K562 (cell line): ENCODE results near the gene SYT7. TPM values are rescaled to one million over a fixed set of nuclear protein-coding genes. Genes with fewer than 3 reads are reported as not detected.

Experiments used
- ATAC-seq: fragments of 200-7000 bp; cut with Tn5 transposase; 3 replicates; pipeline ENCODE4 v1.9.1; 2020; ENCODE audit warnings: moderate library complexity
- BruUV-seq: library from RNA; stranded (reverse); fragments of 400-500 nt; replicated peaks from 2 replicates; lab custom pipeline; 2021; lab: Mats Ljungman, UMichigan
- CTCF ChIA-PET: fragments of 300-600 bp; formaldehyde crosslinking; extraction: SDS; loops from one replicate; lab custom pipeline; 2021; ENCODE audit warnings: low intra/inter-chr PET ratio; lab: Yijun Ruan, JAX
- POLR2A ChIA-PET: fragments of 300-600, 350-650 bp; sonication (Branson Sonifier 250); formaldehyde crosslinking; extraction: SDS; loops from one replicate; lab custom pipeline; 2021; ENCODE audit warnings: antibody characterized with exemption, inconsistent platforms; lab: Yijun Ruan, JAX
- DNase-seq, 4 experiments: peaks; one replicate each; pipeline versions ENCODE4 v3.0.0 to v3.0.0-alpha.2; 2011 to 2018; ENCODE audit warnings: low spot score in 3 of 4, mixed read lengths in 3 of 4; ENCODE audit errors: extremely low read depth in 1 of 4
- FAIRE-seq: peaks from 2 replicates; lab custom pipeline; 2011; peaks lifted over from hg19 to GRCh38; lab: Jason Lieb, UNC
- H2AFZ ChIP-seq: 2 replicates; pipeline ENCODE4 v1.6.0; 2011; ENCODE audit warnings: low read depth, low read length, control low read depth, inconsistent platforms
- H3K27ac ChIP-seq: fragments of 200-600 bp; 3 replicates; pipeline ENCODE4 v1.8.0; 2011; ENCODE audit warnings: low read depth, mild to moderate bottlenecking, control low read depth, inconsistent platforms, low read length, moderate library complexity, mixed read lengths; ENCODE audit errors: extremely low read depth
- H3K27me3 ChIP-seq, 2 experiments: fragments of 300-600 bp in 1 of 2; 2 replicates in 1 of 2; 3 replicates in 1 of 2; pipeline versions ENCODE4 v1.6.0 to v1.8.0; 2011; ENCODE audit warnings: inconsistent platforms in 2 of 2, low read length in 2 of 2, mild to moderate bottlenecking in 1 of 2, mixed read lengths in 1 of 2, moderate library complexity in 1 of 2; ENCODE audit not compliant: control insufficient read depth in 2 of 2, insufficient read depth in 2 of 2
- H3K36me3 ChIP-seq: fragments of 300-600 bp; 3 replicates; pipeline ENCODE4 v1.8.0; 2011; ENCODE audit warnings: mild to moderate bottlenecking, low read length, inconsistent platforms; ENCODE audit not compliant: control insufficient read depth, insufficient read depth
- H3K4me1 ChIP-seq, 2 experiments: fragments of 200-600 bp in 1 of 2; replicated peaks in 1 of 2; 2 replicates in 1 of 2; 3 replicates in 1 of 2; pipeline versions ENCODE4 v1.5.1 to v1.8.0; 2011; ENCODE audit warnings: inconsistent platforms in 2 of 2, low read length in 2 of 2, mild to moderate bottlenecking in 1 of 2, mixed read lengths in 1 of 2, moderate library complexity in 1 of 2; ENCODE audit not compliant: control insufficient read depth in 2 of 2, insufficient read depth in 2 of 2
- H3K4me2 ChIP-seq: 2 replicates; pipeline ENCODE4 v1.6.1; 2011; ENCODE audit warnings: low read length, control low read depth, inconsistent platforms, mixed read lengths; ENCODE audit not compliant: insufficient read depth
- H3K4me3 ChIP-seq: fragments of 200-600 bp; sonication (generic), shearing (Covaris generic); 2 replicates; pipeline ENCODE4 v1.5.1; 2016; ENCODE audit warnings: control low read depth, inconsistent platforms
- H3K79me2 ChIP-seq: fragments of 200-600 bp; 3 replicates; pipeline ENCODE4 v1.8.0; 2011; ENCODE audit warnings: low read length, inconsistent platforms; ENCODE audit not compliant: control insufficient read depth, insufficient read depth
- H3K9ac ChIP-seq, 2 experiments: 2 replicates each; pipeline versions ENCODE4 v1.6.0 to v1.6.1; 2011; ENCODE audit warnings: low read depth in 2 of 2, low read length in 2 of 2, control low read depth in 1 of 2, inconsistent platforms in 1 of 2, mild to moderate bottlenecking in 1 of 2, mixed read lengths in 1 of 2; ENCODE audit not compliant: insufficient read depth in 1 of 2
- H3K9me1 ChIP-seq: one replicate; pipeline ENCODE4 v1.6.0; 2011; ENCODE audit warnings: inconsistent platforms, mild to moderate bottlenecking, low read length, moderate library complexity; ENCODE audit not compliant: control insufficient read depth, insufficient read depth
- H3K9me3 ChIP-seq: replicated peaks from 2 replicates; pipeline ENCODE4 v1.5.1; 2011; ENCODE audit warnings: low read depth, low read length, inconsistent platforms; ENCODE audit not compliant: control insufficient read depth, insufficient read depth
- H4K20me1 ChIP-seq: replicated peaks from 2 replicates; pipeline ENCODE4 v1.6.1; 2011; ENCODE audit warnings: low read length, inconsistent platforms, mixed read lengths; ENCODE audit not compliant: control insufficient read depth, insufficient read depth
- AFF1 ChIP-seq, 2 experiments: fragments of 450-650 bp; IDR thresholded peaks; 2 replicates each; pipeline ENCODE4 v1.6.1; 2018; ENCODE audit warnings: mild to moderate bottlenecking in 2 of 2, low read depth in 1 of 2; ENCODE audit not compliant: partially characterized antibody in 2 of 2
- GTF2A2 ChIP-seq: IDR thresholded peaks from 2 replicates; pipeline ENCODE4 v1.6.1; 2016; ENCODE audit warnings: mild to moderate bottlenecking, missing genetic modification characterization, missing compliant biosample characterization
- MED1 ChIP-seq: sonication (generic); formaldehyde crosslinking; IDR thresholded peaks from 2 replicates; pipeline ENCODE4 v1.8.1; 2023; ENCODE audit warnings: missing genetic modification reagents, borderline replicate concordance
- POLR2H ChIP-seq: IDR thresholded peaks from 2 replicates; pipeline ENCODE4 v1.6.1; 2016; ENCODE audit warnings: missing genetic modification characterization, low read depth, mild to moderate bottlenecking, control low read depth, missing compliant biosample characterization, moderate library complexity
- TSHZ1 ChIP-seq: fragments of 250-450 bp; sonication (Bioruptor Pico); IDR thresholded peaks from 2 replicates; pipeline ENCODE4 v1.4.0; 2020; ENCODE audit warnings: mild to moderate bottlenecking, moderate library complexity
- WGBS: fragments of 100-300 bp; shearing (Covaris generic); methylation state at CpG from one replicate; pipeline ENCODE4 v1.1.6; 2016; ENCODE audit warnings: low coverage, mixed read lengths; ENCODE audit not compliant: insufficient coverage; ENCODE audit errors: missing lambda C conversion rate; 5-methylcytosine and 5-hydroxymethylcytosine counted together
- in situ Hi-C: fragments of 300-500 bp; cut with MboI; formaldehyde crosslinking; loops from 4 replicates; pipeline ENCODE4 v1.15.0; 2018; ENCODE audit warnings: inconsistent platforms, mixed read lengths
- intact Hi-C: fragments of 100-400 bp; cut with micrococcal nuclease; formaldehyde crosslinking; loops from 2 replicates; pipeline ENCODE4 v1.14.2; 2022
- polyA plus RNA-seq, 8 experiments: library from polyadenylated mRNA; depleted of rRNA in 4 of 8; stranded (reverse) in 5 of 8; unstranded in 3 of 8; fragments of >200 nt; fragmentation: Nextera tagmentation in 2 of 8; fragmentation: Illumina TruSeq in 1 of 8; extraction: Ambion mirVana in 2 of 8; extraction: Trizol in 1 of 8; gene quantifications; 2 replicates each; pipeline versions ENCODE4 v1.2.1 to v1.2.3, GENCODE V29; 2011 to 2014; ENCODE audit warnings: inconsistent platforms in 1 of 8, missing spikeins in 1 of 8
- total RNA-seq, 7 experiments: library from RNA; depleted of rRNA in 6 of 7; stranded (reverse); fragments of >200 nt in 6 of 7; fragmentation: Illumina TruSeq in 2 of 7; extraction: Trizol in 2 of 7; gene quantifications; 2 replicates each; pipeline versions ENCODE4 v1.2.1 to v1.2.3, GENCODE V29; 2011 to 2021; ENCODE audit warnings: low replicate concordance in 1 of 7

SYT7 gene
- total and polyA plus RNA-seq, 9 of the 15 experiments (the other 6 are each of a cell fraction or from before 2014, with no cell fraction given), result 0.01 to 0.51 (median 0.16) TPM; not detected in 1

DNA sequence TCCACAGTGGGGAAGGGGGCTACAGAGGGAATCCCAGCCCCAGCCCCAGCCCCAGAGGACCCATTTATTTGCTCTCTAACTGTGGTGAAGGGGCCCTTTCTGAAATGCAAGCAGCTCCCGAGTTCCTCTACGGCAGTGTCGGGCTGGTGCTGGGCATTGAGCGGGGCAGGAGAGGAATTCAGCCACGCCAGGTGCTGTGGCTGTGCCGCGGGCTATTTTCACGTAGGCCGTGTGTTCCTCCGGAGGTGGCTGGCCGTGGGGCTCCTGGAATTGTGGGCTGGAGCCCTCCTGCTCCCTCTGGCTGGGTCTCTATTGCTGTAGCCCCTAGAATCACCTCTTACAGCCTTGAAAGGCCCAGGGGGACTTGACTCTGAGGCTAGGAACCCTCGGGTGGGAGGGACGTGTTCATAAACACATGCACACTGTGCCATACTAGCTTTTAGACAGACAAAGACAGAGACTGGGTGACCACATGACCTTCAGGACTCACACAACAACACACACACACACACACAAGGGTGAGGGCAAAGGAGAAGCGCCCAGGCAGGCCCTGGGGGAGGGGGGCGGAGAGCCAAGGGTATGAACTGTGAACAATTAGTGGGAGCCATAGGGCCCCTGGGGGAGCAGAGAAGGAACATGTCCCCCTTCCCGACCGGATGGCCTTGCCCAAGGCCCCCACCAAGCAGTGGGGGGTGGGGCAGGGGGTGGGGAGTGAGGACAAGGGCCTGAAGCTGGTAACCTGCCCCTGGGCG, 48.4 kb upstream of the SYT7 start (continued):
- no peak for TF ChIP-seq AFF1 (IDR thresholded peaks at IDR 0.05; ENCODE audit: low read depth in 1 of 2, partially characterized antibody in 2 of 2)

DNA sequence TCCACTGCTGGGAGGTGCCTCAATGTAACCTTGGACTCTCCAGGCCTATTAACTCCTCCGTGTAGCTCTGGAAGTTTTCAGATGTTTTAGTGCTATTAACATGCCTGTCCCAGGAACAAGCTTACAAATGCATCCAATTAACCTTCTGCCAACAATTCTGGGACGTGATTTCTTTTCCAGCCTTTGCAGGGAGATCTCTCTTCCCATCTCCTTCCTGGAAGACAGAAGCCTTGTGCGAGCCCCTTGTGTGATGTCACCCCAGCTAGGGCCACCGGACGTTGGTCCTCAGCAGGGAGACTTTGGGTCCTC, 47.7 kb upstream of the SYT7 start:
- POLR2A ChIA-PET, result interaction anchor here (1.4 kb wide), 1 partner anchor 20 kb away, joined by 5 read pairs; no protein-coding TSS in a partner anchor
- BruUV-seq, result no TSS peak
- Histone ChIP-seq H2AFZ (no peak overlapping the region), H3K27me3 (peaks cover 19 to 59% of the 10 kb centered on the region in 2 experiments), H3K79me2 (no peaks in the 10 kb centered on the region), H3K4me3 (no peak overlapping the region), H3K9me1 (no peaks in the 10 kb centered on the region), H3K4me1 (no peaks in the 10 kb centered on the region), H4K20me1 (peaks cover 18% of the 10 kb centered on the region), H3K27ac (no peak overlapping the region), H3K36me3 (no peaks in the 10 kb centered on the region), H3K9me3 (no peaks in the 10 kb centered on the region), H3K9ac (no peak overlapping the region), H3K4me2 (no peak overlapping the region)
- ATAC-seq (no peak), DNase-seq (no peak), FAIRE-seq (no peak)
- TF ChIP-seq TSHZ1, result no peak
- no peak for TF ChIP-seq MED1 (CRISPR knock-in tag)
- TF ChIP-seq POLR2H (tag), result no peak
- no peak for TF ChIP-seq GTF2A2
- CTCF ChIA-PET, result interaction anchor here (0.6 to 1.4 kb wide), 5 partner anchors 48 to 293 kb away, joined by 3 to 5 read pairs (median 3); no protein-coding TSS in a partner anchor
- in situ Hi-C loops (no loop called here), intact Hi-C loops (loop anchor here (5.0 kb wide), 1 partner anchor 61 kb away; no protein-coding TSS in a partner anchor)
- 5% methylated on average over 5 of the region's 5 CpGs for WGBS
